HG03108 (cell line): ENCODE data around the gene ATCAY.
"Not testable (repeated sequence)": the region's sequence is repeated elsewhere in the genome, so short reads cannot be mapped to it uniquely, and the experiment has no call there.

Experiments
- ATAC-seq: cut with Tn5 transposase; IDR thresholded peaks from one replicate; pipeline ENCODE4 v1.9.1; 2021; ENCODE audit warnings: moderate library complexity; ENCODE audit not compliant: unreplicated experiment

Gene ATCAY

GRCh38 chr19:3852614-3853254, 27.8 kb upstream of the ATCAY start:
- no peak for ATAC-seq

DNA sequence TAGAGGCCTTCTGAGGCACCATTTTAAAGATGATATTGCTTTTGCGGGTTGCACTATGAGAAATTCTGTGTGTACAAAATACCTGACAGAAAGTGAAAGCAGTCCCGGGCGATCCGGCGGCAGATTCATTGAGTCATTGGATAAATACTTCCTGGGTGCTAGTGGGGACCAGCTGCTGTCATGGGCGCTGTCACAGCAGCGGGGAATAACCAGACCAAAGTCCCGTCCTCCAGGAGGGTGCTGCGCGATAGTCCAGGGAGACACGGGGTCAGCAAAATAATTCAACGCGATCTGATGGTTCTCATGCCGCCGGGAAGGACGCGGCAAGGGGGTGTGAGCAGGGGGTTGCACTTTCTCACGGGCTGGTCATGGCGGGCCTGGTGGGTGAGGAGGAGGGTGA, 25.2 kb upstream of the ATCAY start:
- ATAC-seq: no peak

- ATAC-seq: no peak
These were observed 23.0 kb upstream of the ATCAY start for GRCh38 chr19:3857449-3858003.

DNA sequence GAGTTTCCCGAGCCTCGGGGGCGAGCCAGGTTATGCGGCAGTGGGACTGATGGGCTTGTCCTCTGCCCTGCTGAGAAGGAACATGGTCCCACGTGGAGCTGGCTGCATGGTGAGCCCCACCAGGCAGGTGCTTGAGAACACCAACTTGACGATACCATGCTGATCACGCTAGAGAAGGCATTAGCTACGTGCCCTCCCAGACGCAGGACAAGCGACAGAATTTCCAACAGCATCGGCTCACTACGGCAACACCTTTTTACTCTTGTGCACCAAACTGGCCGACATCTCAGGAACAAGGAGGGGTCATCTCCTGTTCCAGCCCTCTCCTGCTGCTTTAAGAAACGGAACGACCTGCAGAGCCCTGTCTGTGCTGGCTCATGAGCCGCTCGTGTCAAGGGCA, 20.0 kb upstream of the ATCAY start:
- ATAC-seq: no peak

GRCh38 chr19:3862826-3863500, 17.5 kb upstream of the ATCAY start:
- no peak for ATAC-seq

DNA sequence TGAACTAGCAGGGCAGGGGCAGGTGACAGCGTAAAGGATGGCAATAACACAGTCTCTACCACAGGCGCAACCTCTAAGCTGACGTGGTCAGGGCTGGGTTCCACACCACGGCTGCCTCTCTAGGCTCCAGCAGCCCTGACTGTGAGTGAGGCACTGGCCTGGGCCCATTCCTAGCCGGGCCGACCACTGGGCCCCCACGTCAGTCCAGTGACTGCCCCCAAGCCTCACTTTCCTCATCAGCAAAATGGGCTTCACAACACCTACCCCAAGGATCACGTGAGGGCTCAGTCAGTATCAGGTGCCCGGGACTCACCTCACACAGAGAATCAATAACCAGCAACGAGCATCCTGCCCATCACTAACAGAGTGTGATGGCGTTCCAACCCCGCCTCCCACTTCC, 16.8 kb upstream of the ATCAY start:
- no peak for ATAC-seq

DNA sequence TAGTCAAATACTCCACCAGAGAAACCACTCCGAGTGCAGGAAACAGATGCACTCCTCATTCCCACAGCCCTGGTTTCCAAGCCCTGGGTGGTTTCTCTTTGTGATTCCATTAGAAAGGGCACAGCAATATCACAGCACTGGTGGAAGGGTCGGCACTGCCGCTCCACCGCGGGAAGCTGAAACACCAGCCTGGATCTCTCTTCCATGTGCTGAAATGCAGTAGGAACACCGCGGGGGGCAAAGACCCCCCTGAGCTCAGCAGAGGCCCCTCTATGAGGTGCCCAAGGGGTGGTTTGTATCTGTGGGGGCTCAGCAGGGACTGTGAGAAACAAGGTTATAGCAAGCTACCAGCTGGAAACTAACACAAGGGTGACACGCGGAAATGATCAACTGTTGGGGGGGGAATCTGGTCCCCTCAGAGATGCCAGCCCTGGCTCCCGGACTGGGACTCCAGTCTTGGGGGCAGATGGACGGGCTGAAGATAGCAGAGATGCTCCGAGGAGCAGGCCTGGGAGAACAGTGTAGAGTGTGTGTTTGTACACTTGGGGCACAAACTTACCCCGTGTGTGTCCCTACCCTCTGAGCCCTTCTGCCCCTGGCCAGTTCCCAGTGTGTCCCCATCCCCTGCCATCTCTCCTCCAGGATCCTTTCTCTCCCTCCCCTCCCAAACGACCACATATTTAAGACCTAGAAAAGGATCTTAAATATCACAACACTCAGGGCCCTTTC, 13.4 kb upstream of the ATCAY start:
- ATAC-seq: no peak

GRCh38 chr19:3867971-3868769, 12.3 kb upstream of the ATCAY start:
- no peak for ATAC-seq

DNA sequence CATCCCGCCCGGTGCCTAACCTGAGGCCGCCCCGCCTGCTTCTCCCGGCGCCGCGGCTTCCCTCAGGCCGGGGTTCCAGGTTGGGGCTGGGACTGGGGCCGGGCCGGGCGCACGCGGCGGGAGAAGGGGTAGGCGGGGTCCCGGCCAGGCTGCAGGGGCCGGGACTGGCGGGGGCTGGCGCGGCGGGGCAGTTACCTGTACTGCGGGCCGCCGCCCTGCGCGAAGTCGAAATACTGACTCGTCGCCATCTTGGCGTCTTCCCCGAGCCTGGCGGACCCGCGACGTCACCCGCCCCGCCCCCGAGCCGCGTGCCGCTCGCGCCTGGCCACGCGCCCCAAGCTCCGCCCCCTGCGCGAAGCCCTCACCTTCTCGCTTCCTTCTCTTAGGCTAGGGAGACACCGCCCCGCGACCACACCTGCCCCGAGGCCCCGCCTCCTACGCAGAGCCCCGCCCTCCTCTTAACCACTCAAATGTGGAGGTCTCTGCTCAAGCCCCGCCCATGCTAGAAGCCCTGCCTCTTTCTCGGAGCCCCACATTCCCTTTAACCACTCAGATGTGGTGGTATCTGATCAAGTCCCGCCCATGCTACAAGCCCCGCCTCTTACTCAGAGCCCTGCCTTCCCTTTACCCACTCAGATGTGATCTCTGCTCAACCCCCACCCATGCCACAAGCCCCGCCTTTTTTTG, 11.6 kb upstream of the ATCAY start, which contains the start of gene ZFR2:
TSS of gene ZFR2 (minus strand) at position 269 of the 687 bp plus-strand sequence. CDS start at position 248, 21 bp downstream.
- no peak for ATAC-seq

DNA sequence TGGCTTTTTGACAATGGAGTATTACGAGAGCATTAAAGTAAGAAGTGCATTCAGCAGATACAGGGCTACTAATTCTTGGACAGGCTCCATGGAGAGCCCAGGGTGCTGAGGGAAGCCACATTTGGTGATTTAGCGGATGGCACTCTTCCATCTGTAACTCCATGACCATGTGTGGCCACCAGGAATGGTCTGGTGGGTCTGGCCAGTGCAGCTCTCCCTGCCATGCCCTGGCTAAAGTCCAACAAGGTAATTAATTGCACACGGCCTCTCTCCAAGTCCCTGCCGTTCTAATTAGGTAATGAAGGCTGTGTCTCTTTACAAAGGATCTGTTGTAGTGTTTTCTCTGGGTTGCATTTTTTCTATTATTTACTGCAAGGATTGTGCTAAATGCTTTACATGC, 7.3 kb upstream of the ATCAY start:
- ATAC-seq: no peak

- not testable (repeated sequence) for ATAC-seq
These were observed 5.8 kb upstream of the ATCAY start for GRCh38 chr19:3874695-3875094.

- ATAC-seq: no peak
These were observed 829 bp upstream of the ATCAY start for GRCh38 chr19:3879656-3880055.

GRCh38 chr19:3881272-3882040, 971 bp downstream of the ATCAY start:
- no peak for ATAC-seq

DNA sequence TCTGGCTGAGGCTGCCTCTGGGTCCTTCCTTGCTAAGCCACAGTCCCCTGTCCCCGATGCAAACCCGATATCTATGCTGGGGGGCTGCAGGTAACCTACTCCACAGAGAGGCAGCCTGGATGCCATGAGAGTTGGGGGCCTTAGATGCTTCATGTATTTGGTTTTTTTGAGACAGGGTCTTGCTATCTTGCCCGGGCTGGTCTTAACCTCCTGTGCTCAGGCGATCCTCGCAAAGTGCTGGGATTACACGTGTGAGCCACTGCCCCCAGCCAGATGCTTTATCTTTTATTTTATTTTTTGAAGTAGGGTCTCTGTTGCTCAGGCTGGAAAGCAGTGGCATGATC, 1.5 kb downstream of the ATCAY start:
- no peak for ATAC-seq

DNA sequence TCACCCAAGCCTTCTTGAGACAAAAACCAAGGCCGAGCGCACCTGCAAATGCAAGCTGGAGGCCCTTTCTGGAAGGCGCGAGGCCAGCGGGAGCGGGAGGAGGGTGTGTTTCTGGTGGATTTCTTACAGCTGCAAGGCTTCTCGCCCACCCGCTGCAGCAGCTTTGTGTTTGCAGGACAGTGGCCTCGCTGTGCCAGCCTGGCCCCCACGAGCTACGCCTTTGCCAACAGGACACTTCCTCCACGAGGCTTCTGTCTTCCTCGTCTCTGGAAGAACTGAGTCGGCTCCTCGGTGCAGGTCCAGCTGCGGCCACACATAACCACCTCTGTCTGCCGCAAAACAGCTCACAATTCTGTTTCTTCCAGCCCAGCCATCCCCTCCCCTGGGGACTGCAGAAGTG, 10.1 kb downstream of the ATCAY start:
- ATAC-seq: no peak

DNA sequence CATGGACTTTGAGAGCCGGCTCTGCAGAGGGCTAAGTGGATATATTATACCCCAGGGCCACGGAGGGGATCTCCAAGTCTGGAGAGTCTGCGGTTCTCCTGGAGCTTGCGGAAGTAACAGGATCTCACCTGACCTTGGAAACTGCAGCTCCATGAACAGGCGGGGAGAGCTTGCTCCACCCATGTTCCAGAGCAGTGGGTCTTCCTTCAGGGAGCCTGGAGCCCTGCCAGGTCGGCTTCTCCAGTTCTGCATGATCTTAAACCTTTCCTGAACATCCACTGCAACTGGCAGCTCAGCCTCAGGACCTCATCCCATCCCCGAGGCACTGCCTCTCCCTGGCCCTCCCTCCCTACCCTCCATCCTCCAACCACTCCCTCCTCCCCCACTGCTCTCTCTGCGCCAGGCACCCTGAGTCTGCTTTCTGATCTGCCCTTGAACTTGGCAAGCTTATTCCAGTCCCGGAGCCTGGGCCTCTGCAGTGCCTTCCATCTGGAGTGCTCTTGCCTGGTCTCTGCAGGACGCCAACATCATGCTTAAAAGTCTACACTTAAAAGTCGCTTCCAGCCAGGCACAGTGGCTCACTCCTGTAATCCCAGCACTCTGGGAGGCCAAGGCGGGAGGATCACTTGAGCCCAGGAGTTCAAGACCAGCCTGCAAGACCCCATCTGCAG, 13.2 kb downstream of the ATCAY start:
- ATAC-seq: no peak

DNA sequence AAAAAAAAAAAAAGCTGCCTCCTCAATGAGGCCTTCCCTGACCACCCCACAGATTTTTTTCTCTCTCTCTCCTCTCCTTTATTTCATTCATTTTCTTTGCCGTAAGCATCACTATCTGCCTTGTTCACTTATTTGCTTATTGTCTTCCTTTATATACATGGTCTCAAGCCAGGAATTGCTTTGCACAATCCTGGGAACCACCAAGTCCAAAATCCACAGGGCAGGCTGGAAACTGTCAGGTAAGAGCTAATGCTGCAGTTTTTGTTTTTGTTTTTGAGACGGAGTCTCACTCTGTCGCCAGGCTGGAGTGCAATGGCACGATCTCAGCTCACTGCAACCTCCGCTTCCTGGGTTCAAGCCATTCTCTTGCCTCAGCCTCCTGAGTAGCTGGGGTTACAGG, 14.5 kb downstream of the ATCAY start:
- ATAC-seq: not testable (repeated sequence)

DNA sequence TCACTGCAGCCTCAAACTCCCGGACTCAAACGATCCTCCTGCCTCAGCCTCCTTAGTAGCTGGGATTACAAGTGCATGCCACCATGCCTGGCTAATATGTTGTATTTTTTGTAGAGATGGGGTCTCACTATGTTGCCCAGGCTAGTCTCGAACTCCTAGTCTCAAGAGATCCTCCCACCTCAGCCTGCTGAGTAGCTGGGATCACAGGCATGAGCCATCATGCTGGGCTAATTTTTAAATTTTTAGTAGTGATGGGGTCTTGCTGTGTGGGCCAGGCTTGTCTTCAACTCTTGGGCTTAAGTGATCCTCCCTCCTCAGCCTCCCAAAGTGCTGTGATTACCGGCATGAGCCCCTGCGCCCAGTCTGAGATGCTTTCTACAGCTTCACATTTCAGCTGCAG, 15.3 kb downstream of the ATCAY start:
- ATAC-seq: no peak

DNA sequence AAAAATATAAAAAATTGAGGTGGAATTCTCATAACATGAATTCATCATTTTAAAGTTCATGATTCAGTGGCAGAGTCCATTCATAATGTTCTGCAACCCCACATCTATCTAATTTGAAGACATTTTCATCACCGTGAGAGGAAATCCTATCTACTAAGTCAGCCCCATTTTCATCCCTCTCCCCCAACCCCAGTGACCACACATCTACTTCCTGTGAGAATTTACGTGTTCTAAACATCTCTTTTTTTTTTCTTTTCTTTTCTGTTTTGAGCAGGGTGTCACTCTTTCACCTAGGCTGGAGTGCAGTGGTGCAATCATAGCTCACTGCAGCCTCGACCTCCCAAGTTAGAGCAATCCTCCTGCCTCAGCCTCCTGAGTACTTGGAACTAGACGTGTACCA, 17.5 kb downstream of the ATCAY start:
- ATAC-seq: no peak
